ENCODE measurements around the gene ADH7. TPM values are rescaled to one million over a fixed set of nuclear protein-coding genes. Genes with fewer than 3 reads are reported as not detected.

The ADH7 gene
- total and polyA plus RNA-seq, 2 of the 8 experiments (the other 6 are each of a cell fraction or from before 2014, with no cell fraction given): not detected

DNA sequence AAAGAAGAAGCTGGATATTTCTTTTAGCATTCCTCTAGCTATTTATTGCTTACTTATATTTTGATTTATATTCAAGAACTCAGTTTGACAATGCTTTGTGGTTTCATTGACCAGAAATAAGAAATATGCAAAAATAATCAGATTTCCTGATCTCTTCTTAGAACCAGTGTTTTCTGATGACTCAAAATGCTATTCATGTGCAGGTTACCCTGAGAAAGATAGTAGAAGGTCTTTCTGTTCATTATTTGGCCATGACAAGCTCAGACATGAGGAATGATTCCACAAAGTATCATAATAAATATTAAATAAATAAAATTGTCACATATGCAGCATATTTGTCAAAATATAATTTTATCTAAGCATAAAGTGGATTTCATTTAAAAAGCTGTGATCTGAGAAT is 24.1 kb downstream of the ADH7 start (continued):
- no peak for TF ChIP-seq FOSL1 (IDR thresholded peaks at IDR 0.05; ENCODE audit: insufficient read depth, low read depth, low read length)

Data from H1 (cell line).